ENCODE measurements around the gene C10orf105.

The C10orf105 gene, protein sequence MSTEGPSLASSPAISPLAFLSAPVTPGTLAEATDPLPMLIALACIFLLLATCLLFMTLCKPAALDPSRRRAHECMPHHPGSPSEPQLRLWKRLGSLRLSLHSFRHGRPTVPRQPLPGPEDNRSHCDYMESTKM

DNA sequence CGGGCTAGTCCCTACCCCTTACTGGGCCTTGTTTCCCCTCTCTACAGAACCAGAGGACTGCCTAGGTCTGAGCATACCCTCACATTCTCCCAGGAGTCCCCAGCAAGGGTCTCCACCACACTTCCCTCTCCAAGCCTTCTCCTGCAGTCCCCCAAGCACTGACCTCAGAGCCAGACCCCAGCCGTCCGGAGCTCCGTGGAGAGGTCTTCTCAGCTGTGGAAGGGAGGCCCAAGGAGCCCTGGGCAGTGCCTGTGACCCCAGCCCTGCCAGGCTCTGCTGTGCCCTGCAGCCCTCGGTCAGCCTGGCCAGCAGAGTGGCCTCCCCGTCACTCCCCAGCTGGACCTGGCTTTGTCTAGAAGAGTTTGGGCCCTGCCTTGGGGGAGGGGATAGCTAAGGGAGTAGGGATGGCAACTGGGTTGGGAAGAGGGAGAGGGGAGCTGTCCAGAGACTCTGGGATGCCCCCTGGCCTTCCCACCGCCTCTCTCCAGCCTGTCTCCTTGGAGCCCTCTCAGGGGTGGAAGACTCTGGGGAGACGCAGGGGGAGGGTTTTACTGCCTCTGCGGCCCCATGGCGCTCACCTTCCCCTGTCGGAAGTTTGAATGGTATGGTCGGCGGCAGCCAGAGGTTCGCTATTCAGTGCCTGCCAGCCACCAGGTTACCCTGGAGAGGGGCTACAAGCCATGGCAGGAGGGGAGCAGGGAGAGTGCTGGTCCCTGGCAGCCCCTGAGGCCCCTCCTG is at the start of gene C10orf105:
Gene C10orf105 (minus strand): TSS at position 315 of the 738 bp plus-strand sequence. CDS start 3,441 bp downstream, outside the sequence.
- FAIRE-seq = no peak

DNA sequence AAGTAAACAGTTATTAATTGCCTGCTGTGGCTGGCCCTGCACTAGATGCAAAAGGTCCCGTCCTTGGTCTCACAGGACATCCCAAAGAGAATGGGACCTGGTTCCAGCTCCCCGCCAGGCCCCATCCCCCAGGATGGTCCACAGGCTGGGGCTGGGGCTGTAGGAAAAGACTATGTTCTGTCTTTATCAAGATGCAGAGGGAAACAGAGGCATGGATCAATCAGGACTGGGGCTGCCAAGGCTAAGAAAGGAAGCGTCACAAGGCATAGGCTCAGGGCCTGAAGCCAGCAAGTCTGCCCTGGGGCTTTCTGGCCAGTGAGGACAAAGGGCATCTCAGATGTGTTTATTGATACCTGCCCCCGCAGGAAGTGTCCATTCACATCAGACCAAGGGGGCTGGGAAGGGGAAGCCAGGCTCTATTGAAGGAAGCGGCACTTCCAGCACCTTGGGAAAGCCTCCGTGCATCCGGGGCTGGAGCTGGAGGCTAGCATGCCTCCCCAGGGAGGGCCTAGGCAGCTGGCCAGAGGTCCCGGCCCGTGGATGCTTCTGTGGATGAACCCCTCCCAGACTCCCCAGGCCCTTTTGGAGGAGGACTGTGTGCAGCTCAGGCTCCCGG is 48.0 kb upstream of the C10orf105 start:
- no peak for FAIRE-seq

GRCh38 chr10:71766717-71767419 is 47.3 kb upstream of the C10orf105 start:
- no peak for FAIRE-seq

GRCh38 chr10:71765906-71766716 is 46.5 kb upstream of the C10orf105 start:
- no peak for FAIRE-seq

DNA sequence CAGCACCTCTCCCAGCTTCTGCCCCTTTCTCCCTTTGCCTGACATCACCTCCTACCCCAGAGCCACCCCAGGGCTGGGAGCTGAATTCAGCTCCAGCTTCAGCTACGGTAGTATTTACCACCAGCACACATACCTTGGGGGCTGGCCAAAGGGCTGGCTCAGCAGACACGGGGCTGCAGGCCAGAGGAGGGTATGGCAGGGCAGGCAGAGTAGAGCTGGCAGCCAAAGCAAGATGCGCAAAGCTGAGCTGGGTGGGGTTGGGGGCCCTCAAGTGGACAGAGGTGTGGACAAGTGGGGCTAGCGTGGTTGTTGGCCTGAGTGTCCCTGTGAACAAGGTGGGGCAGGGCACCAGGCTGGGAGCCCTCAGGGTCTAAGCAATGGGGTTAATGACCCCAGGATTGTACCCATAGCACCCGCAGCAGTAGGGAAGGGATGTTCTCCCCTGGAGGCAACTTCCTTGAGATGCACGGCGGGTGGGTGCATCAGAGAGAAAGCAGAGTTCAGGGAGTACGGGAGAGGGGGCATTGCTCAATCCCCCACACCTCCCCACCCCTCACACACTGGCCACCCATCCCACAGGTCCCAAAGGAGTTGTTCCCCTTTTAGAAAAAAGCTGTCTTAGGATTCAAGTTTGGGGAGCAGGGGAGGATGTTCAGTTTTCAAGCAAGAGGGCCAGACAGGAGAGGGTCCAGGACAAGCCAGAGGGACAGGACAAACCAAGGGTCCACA is 45.8 kb upstream of the C10orf105 start:
- FAIRE-seq = no peak

DNA sequence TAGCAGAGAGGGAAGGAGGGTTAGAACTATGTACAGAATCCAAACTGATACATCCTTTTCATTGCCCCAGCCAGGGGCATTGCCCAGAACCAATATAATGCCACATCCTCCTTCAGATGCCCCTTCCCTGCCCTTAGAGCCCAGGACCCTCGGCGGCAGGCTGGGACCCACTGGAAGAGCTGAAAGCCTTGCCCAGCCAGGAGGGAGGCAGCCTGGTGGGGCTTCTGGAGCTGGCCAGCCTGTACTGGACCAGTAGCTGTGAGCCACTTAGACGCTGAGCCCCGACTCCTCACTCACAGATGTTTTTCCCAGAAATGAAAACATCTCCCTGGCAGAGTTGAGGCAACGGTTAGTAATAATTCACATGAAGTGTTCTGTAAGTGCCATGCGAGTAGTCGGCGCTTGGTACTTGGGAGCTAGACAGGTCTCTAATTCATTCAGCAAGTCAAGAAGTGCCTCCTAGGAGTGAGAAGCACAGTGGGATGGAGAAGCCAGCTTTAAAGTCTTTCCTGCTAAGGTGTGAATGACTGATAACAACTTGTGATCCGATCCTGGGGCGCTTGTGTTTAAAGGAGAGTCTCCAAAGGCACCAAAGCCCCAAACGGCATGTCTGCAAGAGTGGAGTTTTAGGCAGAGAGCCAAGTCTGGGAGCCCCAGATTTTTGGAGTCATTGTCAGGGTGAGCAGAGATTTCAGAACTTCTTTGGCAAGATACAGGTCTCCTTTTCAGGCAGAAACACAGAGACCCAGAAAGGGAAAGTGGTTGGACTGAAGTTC is 44.0 kb upstream of the C10orf105 start:
- no peak for FAIRE-seq

DNA sequence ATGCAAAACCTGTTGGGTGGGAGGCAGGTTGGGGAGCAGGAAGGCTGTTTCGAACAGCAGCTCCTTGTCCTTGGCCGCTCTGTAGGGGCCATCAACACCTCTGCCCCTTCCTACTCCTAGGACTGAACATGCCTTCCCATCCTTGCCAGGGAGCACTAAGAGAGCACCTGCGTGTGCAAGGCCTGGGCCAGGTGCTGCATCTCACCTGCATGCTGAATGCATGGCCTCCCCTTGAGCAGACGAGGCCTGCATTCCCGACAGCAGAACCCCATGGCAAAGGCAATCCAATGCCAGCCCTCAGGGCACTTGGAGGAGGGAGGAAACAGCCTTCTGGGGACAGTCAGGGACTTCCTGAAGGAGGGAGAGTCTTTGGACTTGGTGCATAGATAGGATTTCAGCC is 42.7 kb upstream of the C10orf105 start:
- no peak for FAIRE-seq

GRCh38 chr10:71761541-71762113 is 42.0 kb upstream of the C10orf105 start:
- FAIRE-seq = no peak

DNA sequence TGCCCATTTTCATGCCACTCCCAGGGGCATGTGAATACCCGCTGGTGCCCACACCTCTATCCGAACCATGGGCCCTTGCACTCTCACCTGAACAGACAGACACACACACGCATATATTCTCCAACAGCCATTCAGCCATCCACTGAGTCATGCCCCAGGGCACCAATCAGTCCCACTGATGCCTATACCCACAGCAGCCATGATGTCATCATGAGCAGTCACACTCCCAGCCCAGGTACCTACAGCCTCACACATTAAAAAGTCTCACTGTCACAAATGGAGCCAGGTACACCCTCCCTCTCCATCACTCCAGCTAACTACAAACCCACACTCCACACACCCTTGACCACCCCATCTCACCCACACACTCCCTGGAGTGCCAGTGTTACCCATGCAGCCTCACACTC is 41.5 kb upstream of the C10orf105 start:
- FAIRE-seq = no peak

GRCh38 chr10:71757399-71757922 is 37.9 kb upstream of the C10orf105 start:
- no peak for FAIRE-seq

DNA sequence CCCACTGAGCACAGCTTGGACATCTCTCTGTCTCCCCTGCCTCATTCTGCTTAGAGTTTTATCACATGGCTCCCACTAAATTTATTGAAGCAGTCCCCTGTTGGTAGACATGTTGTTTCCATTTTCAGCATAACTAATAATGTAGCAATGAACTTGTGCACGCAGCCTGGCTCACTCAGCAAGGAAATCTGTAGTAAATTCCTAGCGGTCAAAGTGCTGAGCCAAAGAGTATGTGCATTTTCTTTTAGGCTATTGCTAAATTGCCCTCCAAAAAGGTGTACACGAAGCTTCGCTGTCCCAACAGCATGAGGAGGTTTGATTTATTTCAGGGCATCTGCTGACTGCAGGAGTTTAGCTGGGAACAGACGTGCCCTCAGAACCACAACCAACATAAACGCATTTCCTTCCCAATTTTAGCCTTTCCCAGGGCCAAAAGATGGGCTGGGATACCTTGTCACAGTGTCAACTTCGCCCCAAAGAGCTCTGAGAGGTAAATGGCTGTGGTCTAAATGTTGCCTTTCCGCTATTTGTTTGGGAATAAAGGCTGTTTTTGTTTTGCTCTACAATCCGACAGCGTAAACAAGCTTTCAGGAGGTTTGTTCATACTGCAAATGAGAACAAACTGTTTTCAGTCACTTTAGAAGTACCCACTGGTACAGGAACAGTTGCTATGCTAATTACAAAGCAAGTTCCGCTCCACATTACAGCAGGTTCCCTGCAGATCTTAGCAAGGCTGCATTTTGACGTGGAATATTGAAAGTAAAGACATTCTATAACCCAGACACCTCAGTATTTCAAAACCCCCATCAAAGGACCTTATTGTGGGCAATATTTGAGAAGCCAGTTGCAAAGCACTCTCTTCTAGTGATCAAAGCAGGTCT is 37.0 kb upstream of the C10orf105 start:
- FAIRE-seq = no peak

- no peak for FAIRE-seq
Observed at GRCh38 chr10:71755179-71755879, 35.8 kb upstream of the C10orf105 start.

DNA sequence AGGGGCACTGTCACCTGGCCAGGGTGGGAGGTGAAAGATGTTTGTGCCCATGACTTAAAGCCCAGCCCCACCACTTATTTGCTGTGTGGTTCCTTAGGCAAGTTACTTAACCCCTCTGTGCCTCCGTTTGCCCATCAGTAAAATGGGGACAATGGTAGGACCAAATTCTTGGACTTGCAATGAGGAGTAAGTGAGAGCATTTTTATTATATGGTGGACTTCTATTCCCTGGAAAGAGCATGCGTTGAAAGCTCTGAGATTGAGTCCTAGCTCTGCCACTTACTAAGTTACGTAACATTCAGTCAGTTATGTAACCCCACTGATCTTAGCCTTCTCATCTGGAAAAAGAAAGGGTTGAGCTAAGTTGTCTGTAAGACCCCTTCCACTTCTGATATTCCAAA is 35.0 kb upstream of the C10orf105 start:
- FAIRE-seq = no peak

DNA sequence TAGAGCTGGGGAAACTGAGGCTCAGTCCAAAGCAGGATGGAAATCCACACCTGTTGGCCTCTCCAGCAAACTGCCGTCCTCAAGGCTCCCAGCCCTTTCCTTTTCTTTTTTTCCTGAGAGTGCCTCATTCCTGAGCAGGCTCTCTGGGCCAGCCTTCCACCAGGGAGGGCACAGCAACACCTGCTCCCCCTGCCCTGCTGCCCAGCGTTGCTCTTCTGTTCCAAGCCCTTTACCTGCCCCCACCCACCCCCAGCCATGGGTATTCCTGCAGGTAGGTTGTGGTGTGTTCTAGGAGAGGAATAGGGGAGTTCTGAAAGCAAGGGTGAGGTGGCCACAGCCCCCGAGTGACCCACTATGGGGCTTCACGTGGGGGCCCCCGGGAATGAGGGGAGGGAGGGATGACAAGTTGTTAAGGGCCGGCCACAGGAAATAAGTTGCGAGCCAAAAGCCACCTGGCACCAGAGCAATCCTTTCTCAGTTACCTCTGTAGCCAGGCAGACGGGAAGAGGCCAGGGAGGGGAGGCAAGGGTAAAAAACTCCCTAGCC is 34.5 kb upstream of the C10orf105 start:
- no peak for FAIRE-seq

GRCh38 chr10:71753091-71753959 is 33.7 kb upstream of the C10orf105 start:
- FAIRE-seq = no peak

DNA sequence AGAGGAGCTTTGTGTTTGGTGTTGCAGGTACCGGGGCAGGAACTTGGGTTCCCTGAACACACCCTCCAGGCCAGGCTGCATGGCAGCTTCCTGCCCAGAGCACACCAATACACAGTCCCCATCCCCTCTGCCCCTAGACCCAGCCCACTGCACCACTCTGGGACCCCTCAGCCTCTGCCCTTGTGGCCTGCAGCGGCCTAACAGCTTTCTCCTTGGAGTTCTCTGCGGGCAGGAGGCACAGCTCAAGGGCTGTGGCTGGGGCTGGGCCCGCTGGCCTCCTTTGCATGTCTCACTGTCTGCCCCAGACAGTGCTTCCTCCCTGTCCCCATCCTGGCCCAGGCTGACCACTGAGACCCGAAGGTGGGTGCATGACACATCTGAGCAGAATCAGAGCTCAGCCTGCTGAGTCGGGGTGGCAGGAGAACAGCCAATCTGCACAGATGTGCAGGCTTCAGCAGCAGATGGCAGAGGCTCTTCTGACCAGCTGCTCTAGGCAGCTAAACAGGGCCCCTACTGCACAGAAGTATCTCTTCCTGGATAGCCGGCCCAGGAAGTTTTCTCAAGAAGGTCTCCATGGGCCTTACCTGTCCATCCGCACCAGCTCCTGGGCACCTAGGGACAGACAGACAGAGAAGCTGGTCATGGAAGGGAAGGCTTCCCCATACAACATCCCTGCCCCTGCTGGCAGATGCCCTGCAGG is 33.0 kb upstream of the C10orf105 start:
- FAIRE-seq = no peak
